Bronchial epithelial cell (primary cell): ENCODE data around the gene BCL11A. TPM values are rescaled to one million over a fixed set of nuclear protein-coding genes. Genes with fewer than 3 reads are reported as not detected.

ENCODE experiments used
- DNase-seq: peaks from one replicate; pipeline ENCODE4 v3.0.0-alpha.2; 2010; ENCODE audit warnings: low read depth
- FAIRE-seq: peaks from 2 replicates; lab custom pipeline; 2011; peaks lifted over from hg19 to GRCh38; lab: Jason Lieb, UNC
- H3K27me3 ChIP-seq: 2 replicates; pipeline ENCODE4 v1.5.1; 2011; ENCODE audit warnings: low read length; ENCODE audit not compliant: control insufficient read depth, insufficient read depth
- H3K36me3 ChIP-seq: 2 replicates; pipeline ENCODE4 v1.5.1; 2011; ENCODE audit warnings: low read length; ENCODE audit not compliant: control insufficient read depth, insufficient read depth
- H3K4me3 ChIP-seq: 2 replicates; pipeline ENCODE4 v1.5.1; 2011; ENCODE audit warnings: mild to moderate bottlenecking, low read depth, low read length, control low read depth
- CTCF ChIP-seq: IDR thresholded peaks from 2 replicates; pipeline ENCODE4 v1.5.1; 2011; ENCODE audit warnings: mild to moderate bottlenecking, moderate library complexity, low read length, control low read depth, inconsistent platforms; ENCODE audit not compliant: insufficient read depth, severe bottlenecking
- total RNA-seq: library from RNA; depleted of rRNA; stranded (reverse); fragments of >200 nt; gene quantifications from 2 replicates; pipeline ENCODE4 v1.2.1, GENCODE V29; 2014

BCL11A gene
- total RNA-seq, 1 donor from 2014 or later, result 1.8 TPM

- no peaks in the 10 kb centered on the region for H3K27me3 ChIP-seq
- FAIRE-seq (no peak), DNase-seq (no peak)
- TF ChIP-seq CTCF, result no peak
- H3K36me3 ChIP-seq, result no peaks in the 10 kb centered on the region
- no peak overlapping the region for H3K4me3 ChIP-seq
These were observed 114.8 kb downstream of the BCL11A start for GRCh38 chr2:60438653-60439052.

- no peak for TF ChIP-seq CTCF
- FAIRE-seq (no peak), DNase-seq (no peak)
- H3K27me3 ChIP-seq, result no peaks in the 10 kb centered on the region
- H3K4me3 ChIP-seq, result no peak overlapping the region
- H3K36me3 ChIP-seq, result no peaks in the 10 kb centered on the region
These were observed 115.3 kb downstream of the BCL11A start for GRCh38 chr2:60438131-60438530.

- Histone ChIP-seq H3K27me3 (no peaks in the 10 kb centered on the region), H3K4me3 (no peak overlapping the region), H3K36me3 (no peaks in the 10 kb centered on the region)
- DNase-seq, result no peak
- FAIRE-seq, result no peak
- no peak for TF ChIP-seq CTCF
These were observed 116.3 kb downstream of the BCL11A start for GRCh38 chr2:60437080-60437696.

GRCh38 chr2:60433018-60433596 lies 120.3 kb downstream of the BCL11A start:
- FAIRE-seq (no peak), DNase-seq (peak; percentile 64)
- no peak overlapping the region for H3K4me3 ChIP-seq
- no peaks in the 10 kb centered on the region for H3K36me3 ChIP-seq
- no peaks in the 10 kb centered on the region for H3K27me3 ChIP-seq
- TF ChIP-seq CTCF, result no peak

- no peak for TF ChIP-seq CTCF
- Histone ChIP-seq H3K27me3 (no peaks in the 10 kb centered on the region), H3K36me3 (no peaks in the 10 kb centered on the region), H3K4me3 (no peak overlapping the region)
- DNase-seq (peak; percentile 40), FAIRE-seq (no peak)
These were observed 121.3 kb downstream of the BCL11A start for GRCh38 chr2:60432035-60432601.
